ENCODE measurements around the gene ADK.
"Not testable (repeated sequence)": the region's sequence is repeated elsewhere in the genome, so short reads cannot be mapped to it uniquely, and the experiment has no call there.

Gene ADK

DNA sequence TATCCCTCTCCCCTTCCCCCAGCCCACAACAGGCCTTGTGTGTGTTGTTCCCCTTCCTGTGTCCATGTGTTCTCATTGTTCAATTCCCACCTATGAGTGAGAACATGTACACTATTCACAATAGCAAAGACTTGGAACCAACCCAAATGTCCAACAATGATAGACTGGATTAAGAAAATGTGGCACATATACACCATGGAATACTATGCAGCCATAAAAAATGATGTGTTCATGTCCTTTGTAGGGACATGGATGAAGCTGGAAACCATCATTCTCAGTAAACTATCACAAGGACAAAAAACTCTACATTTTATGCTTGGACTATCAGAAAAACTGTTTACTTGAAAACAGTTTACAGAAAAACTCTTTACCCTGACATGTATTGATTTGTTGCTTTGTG, 347.6 kb downstream of the ADK start:
- ATAC-seq, result not testable (repeated sequence)

DNA sequence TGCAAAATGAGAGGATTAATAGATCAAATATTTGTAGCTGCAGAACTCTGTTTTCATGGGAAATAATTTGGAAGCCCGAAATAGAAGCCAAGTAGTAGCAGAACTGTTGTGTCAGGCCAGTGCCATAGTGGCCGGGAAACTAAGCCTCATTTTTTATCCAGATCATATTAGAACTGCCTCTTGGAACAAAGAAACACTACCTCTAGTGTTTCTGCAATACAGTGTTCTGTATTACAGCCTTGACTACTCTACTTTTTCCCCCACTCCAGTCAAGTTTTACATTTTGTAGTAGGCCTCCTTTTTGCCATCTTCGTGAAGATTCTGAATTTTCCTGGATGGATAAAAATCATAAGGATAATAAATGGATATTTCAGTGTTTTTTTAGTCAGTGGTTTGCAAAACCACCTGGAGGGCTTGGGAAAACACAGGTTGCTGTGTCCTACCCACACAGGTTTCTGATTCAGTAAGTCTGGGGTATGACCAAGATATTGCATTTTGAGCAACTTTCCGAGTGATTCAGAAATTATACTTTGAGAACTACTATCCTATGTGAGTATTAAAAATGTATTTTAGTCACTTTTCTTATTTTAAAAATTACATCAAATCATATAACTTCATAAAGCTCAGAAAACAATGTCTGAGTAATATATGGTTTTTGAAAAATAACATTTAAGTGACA, 349.1 kb downstream of the ADK start:
- peak in 1 of 2 donors; percentile 59 for ATAC-seq

DNA sequence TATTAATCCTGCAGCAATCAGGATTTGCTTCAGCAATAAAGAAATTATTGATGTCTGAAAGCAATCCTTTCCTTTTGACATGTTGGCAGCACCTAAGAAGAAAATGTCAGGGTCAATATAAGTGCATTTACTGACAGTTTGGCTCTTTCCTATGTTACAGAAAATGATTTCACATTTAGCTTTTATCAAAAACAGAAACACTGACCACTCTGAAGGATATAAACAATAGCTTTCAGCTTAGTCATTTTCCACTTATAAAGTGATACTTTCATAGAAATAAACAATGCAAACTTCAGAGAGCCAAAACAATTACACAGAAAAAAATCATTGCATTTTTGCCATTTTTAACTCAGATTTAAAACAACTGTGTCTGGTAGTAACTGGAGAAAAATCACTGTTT, 349.8 kb downstream of the ADK start:
- ATAC-seq, result no peak

DNA sequence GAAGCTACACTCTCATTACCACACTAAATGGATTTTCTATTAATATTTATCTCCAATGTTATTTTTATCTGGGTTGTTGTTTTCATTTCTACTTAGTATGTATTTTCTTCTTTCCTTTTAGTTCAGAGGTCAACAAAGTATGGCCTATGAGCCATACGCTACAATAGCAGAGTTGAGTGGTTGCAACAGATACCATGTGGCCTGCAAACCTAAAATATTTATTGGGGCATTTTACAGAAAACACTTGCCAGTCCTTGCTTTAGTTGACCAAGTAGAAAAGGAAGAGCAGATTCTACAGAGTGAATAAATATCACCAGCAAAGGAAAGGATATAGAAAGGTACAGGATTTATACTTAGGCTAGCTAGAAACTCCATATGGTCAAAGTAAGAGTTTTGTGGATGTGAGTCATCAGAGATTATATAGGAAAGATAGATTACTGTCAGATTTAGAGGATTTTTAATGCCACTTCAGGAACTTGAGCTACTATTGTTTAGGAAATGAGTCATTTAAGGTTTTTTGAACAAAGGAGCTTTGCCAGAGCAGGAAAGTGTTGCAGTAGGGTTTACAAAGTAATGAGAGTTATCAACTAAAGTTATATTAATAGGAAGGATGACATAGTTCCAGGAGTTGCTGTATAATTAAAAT, 352.1 kb downstream of the ADK start:
- ATAC-seq, result no peak

DNA sequence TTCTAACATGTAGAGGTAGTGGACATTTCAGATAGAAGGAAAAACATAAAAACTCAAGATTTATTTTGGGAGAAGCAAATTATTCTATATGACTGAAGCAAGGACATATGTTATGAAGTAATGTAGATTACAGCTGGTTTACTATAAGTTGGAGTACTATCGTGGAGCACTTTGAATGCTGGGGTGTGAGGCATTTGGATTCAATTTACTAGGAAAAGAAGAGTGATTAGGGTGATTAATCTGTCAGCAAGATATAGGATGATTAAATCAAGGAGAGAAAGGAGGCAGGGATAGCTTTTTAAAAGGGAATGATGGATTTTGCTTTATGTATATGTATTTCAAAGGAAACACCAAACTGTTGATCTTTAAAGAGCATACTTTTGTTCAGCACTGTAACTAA, 356.9 kb downstream of the ADK start:
- ATAC-seq, result no peak

DNA sequence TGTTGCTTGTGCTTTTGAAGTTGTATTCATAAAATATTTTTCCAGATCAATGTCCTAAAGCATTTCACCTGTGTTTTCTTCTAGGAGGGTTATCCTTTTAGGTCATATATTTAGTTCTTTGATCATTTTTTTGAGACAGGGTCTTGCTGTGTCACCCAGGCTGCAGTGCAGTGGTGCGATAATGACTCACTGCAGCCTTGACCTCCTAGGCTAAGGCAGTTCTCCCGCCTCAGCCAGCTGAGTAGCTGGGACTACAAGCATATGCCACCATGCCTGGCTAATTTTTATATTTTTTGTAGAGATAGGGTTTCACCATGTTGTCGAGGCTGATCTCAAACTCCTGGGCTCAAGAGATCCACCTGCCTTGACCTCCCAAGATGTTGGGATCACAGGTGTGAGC, 359.6 kb downstream of the ADK start:
- ATAC-seq, result no peak

DNA sequence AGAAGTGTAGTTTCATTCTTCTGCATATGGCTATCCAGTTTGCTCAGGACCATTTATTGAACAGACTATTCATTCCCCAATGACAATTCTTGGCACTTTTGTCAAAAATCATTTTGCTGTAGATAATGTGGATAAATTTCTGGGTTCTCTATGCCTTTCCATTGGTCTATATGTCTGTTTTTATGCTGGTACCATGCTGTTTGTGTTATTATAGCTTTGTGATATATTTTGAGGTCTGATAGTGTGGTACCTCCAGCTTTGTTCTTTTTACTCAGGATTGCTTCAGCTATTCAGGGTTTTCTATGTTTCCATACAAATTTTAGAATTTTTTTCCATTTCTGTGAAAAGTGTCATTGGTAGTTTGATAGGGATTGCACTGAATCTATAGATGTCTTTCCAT, 360.0 kb downstream of the ADK start:
- ATAC-seq, result no peak

DNA sequence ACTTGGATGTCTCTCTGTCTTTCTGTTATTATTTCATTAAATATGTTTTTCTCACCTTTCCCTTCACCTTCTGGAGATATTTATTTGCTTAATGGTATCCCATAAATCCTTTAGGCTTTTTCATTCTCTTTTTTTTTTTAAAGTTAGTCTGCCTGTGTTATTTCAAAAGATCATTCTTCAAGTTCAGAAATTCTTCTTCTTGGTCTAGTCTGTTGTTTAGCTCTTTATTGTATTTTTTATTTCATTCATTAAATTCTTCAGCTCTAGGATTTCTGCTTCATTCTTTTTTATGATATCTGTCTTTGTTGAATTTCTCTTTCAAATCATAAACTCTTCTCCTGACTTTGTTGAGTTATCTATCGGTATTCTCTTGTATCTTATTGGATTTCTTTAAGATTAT, 363.3 kb downstream of the ADK start:
- no peak for ATAC-seq

DNA sequence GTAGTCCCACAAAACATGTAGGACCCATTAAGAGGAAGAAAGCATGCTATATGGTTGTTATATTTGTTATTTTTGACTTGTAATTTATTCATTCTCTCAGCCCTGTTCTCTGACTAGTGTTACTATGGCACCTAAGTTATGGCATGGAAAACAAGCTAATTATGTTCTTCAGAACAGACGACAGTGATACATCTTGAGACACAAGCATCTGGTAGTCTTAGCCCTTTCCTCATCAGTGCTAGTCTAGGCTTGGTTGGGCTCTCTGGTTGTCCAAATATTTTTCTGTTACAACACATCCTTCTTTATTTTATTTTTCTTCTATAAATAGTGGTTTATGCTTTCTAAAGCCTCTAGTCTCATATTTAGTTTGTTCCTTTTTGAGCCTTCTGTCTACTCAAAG, 367.0 kb downstream of the ADK start:
- ATAC-seq, result no peak

DNA sequence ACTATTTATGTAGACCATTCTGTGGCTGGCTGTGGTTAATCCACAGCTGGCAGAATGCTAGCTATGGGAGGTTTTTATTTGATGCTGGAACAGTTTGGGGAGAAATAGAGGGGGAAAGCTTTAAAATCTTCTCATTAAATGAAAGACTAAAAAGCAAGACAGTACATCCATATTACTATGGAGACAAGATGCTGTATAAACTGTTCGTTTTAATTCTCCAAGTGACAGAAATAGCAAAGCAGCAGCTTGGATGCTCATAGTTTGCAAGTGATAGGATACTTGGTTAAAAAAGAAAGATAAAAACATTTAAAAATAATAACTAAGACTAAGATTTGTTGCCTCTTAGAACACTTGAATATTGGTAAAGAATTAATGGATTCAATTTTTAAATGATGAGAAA, 370.5 kb downstream of the ADK start:
- ATAC-seq, result no peak

DNA sequence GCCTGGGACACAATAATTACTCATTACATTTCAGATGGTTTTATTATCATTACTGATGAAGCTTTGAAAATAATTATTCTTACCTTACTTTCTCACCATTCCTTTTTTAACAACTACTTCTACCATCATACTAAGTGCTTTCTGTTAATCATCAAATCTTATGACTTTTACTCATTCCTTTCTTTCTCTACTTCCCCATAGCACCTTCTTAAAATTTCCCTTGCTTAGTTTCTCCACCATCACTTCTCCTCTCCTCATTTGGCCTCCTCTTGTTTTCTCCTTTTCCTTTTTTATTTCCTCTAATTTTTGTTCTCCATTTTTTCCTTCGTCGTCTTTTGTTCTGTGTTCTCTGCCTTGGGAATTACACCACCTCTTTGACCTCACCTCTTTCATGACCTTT, 372.2 kb downstream of the ADK start:
- no peak for ATAC-seq

DNA sequence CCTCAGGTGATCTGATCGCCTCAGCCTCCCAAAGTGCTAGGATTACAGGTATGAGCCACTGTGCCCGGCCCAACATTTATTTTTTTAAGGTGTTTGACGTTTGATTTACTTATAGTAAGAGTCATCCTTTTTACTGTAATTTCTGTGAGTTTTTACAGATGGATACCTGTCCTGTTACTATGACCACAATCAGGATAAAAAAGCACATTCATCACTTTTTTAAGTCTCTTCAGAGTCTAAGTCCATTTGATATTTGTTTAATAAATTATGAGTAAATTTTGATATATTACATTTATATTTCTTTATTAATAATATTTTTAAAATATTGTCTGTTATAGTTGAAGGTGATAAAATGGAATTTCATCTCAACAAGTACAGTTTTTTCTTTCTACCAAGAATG, 374.9 kb downstream of the ADK start:
- no peak for ATAC-seq

DNA sequence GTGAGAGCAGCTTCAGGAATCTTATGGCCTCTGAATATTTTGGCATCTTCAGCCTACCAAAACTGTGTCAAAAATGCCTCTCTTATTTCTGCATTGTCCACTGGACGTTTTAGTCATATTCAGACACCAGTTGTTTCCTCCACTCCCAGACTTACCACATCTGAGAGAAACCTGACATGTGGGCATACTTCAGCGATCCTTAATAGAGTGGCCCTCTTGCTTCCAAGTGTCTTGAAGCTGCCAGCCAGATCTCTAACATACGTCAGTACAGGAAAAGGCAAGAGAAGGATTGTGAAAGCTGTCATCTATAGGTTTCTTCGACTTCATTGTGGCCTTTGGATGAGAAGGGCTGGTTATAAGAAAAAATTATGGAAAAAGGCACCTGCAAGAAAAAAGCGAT, 376.6 kb downstream of the ADK start:
- not testable (repeated sequence) for ATAC-seq

DNA sequence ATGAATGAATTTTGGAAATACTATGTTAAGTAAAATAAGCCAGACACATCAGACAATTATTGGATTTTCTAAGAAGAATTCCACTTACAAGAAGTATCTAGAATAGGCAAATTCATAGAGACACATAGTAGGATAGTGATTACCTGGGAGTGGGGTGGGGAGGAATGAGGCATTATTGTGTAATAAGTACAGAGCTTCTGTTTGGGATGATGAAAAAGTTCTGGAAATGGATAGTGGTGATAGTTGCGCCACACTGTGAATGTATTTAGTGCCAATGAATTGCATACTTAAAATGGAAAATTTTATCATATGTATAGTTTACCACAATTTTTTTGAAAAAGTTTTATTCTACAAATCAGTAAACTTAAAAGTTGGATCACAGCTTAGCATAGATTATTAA, 378.2 kb downstream of the ADK start:
- no peak for ATAC-seq

DNA sequence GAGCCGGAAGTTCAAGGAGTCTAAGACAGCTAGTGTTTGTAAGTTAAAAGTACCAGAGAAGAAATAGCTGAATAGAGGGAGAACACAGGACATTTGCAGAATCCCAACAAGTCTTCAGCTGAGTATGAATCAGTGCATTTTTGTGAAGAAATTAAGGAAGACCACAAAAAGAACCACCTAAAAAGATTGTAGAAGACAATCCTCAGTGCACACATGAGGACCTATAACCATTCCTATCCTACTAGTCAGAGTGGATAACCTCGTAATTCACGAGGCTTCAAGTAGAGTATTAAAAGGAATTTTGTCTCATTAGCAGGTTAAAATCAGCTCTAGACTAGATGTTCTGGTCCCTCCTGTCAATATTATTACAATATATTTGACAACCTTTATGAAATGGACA, 380.0 kb downstream of the ADK start:
- no peak for ATAC-seq

DNA sequence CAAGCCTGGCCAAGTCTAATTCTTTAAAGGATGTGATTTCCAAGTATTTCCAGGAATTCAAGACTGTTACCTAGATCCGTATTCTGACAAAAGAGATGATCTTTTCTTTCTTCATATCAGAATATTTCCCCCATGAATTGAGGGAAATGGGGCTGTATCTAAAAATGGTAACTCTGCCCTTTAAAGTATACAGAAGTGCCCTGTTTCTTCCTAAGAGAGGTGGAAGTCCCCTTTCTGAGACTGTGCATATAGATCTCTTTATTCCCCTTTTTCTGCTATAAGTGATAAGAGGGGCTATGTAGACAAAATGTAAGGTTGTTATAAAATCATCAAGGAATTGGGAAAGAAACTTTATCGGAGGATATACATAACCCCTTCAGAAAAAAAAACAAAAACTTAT, 388.3 kb downstream of the ADK start:
- ATAC-seq, result no peak

DNA sequence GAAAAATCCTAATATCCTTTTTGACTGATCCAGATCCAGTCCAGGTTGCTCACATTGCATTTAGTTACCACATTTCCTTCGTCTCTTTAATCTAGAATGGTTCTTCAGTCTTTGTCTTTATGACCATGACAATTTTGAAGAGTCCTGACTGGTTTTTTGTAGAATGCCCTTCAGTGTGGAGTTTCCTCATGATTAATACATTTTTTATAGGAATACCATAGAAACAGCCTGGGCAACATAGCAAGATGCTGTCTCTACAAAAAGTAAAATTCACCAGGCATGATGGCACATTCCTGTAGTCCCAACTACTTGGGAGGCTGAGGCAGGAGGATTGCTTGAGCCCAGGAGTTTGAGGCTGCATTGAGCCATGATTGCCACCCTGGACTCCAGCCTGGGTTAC, 390.4 kb downstream of the ADK start:
- no peak for ATAC-seq

DNA sequence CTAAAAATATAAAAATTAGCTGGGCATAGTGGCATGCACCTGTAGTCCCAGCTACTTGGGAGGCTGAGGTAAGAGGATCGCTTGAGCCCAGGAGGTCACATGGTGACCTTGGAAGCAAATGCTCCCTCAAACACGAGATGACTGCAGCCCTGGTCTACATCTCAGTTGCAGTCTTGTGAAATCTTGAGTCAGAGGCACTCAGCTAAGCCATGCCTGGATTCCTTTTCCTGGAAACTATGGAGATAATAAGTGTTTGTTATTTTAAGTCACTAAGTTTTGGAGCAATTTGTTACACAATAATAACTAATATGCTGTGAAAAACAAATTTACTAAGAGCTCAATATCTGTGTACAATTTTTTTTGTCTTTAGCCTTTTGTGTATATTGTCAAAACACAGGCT, 391.1 kb downstream of the ADK start:
- no peak for ATAC-seq

DNA sequence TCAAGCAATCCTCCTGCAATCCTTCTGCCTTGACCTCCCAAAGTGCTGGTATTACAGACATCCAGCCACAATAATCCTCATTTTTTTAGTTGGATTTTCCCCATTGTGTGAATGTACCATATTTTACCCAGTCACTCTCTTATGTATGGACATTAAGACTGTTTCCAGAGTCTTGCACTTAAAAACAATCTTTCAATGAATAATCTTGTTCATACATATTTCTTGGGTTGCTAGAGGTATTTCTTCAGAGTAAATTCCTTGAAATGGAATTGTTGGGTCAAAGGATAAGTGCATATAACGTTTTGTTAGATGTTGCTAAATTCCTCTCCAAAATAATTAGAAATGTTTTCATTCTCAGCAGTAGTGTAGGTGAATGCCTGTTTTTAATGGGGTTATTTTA, 392.3 kb downstream of the ADK start:
- no peak for ATAC-seq

DNA sequence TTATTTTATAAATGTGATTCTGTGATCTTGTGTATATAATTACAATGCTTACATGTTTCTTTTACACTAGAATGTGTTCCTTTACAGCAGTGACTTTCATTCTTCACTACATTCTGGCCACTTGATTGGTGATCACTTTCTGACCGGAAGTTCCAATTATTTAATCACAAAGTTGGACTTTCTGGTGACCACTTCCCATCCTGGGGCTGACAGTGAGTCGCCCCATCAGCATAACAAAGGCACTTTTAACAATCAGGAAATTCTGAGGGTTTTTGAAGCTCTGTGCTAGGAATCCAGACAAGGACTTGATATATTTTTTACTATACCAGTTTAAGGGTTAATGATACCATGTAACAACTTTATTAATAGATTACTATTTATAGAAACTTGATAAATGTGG, 393.1 kb downstream of the ADK start:
- no peak for ATAC-seq

DNA sequence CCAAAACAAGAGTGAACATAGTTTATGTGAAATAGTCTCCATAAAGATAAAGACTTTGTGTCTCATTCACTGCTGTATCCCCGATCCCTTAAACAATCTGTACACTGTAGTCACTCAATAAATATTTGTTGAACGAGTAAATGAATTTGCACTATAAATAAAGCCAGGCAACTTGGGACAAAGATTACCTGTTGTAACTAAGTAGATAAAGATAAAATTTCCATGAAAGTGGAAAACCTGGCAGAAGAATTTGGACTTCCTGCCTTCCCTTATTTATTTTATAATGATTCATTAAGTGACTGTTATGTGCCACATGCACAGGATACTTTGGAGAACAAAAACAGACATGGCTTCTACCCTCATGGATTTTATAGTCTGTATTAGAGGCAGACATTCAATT, 397.7 kb downstream of the ADK start:
- no peak for ATAC-seq

DNA sequence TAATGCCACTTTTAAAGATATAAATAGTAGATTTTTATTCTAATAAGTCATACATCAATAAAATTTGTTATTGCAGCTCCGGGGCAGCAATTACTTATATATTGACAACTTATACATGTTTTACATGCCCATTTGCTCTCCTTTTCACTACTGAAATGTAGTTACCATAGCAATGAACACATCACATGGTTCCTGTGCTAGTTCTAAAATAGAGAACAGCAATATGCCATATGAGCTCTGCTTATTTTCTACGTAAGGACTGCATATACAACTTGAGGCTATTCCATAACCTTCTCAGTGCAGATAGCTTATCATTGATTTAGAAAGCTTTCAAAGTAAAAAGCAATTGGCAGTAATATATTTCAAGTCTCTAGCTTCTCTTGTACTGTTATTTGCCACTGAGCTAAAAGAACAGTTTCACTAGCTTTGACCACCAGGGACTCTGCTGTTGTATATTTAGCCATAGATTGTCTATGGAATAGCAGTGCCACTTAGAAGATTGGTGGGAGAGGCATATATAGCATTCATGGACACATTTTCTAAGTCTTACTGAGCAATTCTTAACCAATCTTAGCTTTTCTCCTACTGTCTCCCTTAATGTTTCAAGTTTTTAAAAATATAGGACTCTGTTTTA, 405.2 kb downstream of the ADK start:
- no peak for ATAC-seq

DNA sequence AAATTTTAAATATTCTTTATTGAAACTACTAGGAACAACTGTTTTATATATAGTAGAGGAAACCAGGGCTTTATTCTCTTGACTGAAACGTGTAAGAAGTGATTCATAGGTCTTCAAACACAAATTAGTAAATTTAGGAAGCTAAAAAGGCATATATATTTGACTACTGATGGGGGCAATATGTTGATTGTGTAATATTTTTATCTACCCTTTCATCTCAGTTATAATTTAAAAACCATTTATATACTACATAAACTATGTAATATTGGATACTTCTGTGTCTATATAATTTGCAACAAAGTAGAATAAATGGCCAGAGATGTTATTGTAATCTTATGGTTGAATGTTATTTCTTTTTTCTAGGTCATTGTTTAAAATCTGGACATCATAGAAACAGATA, 406.1 kb downstream of the ADK start:
- no peak for ATAC-seq

DNA sequence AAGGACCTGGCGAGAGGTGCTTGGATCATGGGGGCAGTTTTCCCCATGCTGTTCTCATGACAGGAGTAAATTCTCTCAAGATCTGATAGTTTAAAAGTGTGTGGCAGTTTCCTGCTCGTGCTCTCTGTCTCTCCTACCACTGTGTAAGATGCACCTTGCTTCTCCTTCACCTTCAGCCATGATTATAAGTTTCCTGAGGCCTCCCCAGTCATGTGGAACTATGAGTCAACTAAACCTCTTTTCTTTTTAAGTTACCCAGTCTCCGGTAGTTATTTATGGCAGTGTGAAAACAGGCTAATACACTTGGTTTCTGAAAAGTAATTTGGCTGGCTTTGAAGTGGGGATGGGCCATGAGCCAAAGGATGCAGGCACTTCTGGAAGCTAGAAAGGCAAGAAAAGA, 407.4 kb downstream of the ADK start:
- no peak for ATAC-seq

DNA sequence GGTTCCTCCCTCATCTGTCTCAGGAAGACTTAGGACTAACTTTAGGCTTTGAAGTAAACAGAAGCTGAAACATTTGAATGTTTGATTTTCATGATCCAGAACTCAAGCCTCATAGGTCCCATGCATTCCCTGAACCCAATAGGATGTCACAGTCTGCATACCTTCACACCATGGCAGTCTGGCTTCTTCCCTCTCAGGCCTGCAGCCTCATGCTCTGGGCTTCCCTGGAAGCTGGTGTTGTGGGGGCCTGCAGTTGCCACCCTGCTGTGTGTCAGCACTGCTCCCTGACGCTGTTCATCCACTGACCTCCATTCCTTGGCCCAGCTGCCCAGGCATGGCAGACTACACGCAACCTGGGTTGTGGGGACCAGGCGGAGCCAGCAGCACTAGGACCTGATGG, 407.9 kb downstream of the ADK start:
- no peak for ATAC-seq

All from activated CD4-positive, CD25-positive, alpha-beta regulatory T cell treated with anti-CD3 and anti-CD28 coated beads, Interleukin-2, amount 50 U/mL, for 24 hours (primary cell).